GM12801 (cell line): ENCODE measurements around the gene GRSF1.

Experiments
- TF ChIP-seq, protein P1 (sequence below): IDR thresholded peaks from one replicate; pipeline ENCODE4 v1.5.1; 2011; ENCODE audit warnings: control low read depth; ENCODE audit not compliant: insufficient read length; ENCODE audit errors: extremely low read depth

Gene GRSF1

GRCh38 chr4:70830054-70830453 is 9.6 kb downstream of the GRSF1 start:
- TF ChIP-seq, protein P1, sequence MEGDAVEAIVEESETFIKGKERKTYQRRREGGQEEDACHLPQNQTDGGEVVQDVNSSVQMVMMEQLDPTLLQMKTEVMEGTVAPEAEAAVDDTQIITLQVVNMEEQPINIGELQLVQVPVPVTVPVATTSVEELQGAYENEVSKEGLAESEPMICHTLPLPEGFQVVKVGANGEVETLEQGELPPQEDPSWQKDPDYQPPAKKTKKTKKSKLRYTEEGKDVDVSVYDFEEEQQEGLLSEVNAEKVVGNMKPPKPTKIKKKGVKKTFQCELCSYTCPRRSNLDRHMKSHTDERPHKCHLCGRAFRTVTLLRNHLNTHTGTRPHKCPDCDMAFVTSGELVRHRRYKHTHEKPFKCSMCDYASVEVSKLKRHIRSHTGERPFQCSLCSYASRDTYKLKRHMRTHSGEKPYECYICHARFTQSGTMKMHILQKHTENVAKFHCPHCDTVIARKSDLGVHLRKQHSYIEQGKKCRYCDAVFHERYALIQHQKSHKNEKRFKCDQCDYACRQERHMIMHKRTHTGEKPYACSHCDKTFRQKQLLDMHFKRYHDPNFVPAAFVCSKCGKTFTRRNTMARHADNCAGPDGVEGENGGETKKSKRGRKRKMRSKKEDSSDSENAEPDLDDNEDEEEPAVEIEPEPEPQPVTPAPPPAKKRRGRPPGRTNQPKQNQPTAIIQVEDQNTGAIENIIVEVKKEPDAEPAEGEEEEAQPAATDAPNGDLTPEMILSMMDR: no peak

DNA sequence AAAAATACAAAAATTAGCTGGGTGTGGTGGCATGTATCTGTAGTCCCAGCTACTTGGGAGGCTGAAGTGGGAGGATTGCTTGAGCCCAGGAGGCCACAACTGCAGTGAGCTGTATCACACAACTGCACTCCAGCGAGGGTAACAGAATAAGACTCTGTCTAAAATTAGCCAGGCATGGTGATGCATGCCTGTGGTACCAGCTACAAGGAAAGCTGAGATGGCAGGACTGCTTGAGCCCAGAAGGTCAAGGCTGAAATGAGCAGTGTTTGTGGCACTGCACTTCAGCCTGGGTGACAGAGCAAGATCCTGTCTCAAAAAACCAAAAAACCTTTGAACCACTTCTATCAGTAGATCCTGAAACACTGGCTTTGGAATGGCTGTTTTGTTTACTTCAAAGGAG is 10.2 kb downstream of the GRSF1 start:
- TF ChIP-seq, protein P1: no peak

GRCh38 chr4:70829015-70829414 is 10.7 kb downstream of the GRSF1 start:
- TF ChIP-seq, protein P1: no peak

DNA sequence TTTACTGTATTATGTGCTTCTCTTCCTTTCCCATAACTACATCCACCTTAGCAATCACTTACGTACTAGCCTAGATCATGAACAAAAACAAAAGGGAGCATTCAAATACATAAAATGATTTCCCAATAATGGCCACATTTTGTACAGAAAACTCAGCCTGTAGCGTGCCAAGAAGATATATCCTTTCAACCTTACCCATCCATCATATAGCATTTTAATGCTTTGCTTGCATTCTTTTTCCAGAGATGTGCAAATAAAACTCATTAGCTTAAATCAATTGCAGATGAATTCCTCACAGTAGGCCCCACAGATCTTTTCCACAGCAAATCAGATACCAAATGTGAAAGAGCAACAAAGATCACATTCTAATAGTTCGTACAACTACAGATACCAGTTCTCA is 20.8 kb downstream of the GRSF1 start:
- TF ChIP-seq, protein P1: no peak

DNA sequence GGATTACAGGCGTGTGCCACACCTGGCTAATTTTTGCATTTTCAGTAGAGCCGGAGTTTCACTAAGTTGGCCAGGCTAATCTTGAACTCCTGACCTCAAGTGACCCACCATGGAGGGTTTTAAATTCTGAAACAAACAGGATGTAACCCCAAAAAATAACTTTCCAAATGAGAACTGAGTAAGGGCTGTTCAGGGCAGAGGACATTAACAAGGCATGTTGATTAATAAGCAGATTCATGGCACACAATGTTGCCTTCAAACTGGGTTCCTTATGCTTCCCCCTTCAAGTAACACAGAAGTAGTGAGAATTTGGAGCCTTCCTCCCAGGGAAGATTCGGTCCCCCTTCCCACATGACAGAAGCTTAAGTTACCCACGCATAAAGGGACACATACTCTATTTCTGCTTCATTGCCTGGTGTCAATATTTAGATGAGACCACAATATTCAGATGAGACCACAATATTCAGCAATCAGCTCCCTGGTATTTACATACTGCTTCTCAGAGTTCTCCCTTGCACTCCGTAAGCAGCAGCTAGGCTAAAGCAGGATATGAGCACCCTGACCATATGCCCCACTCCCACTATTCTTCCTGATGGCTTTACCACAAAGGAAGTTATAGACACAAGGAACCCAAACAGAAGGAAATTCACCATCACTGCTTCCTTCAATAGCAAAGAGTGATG is 21.4 kb downstream of the GRSF1 start:
- TF ChIP-seq, protein P1: no peak

- TF ChIP-seq, protein P1: no peak
Measured at GRCh38 chr4:70816894-70817293, 22.8 kb downstream of the GRSF1 start.

DNA sequence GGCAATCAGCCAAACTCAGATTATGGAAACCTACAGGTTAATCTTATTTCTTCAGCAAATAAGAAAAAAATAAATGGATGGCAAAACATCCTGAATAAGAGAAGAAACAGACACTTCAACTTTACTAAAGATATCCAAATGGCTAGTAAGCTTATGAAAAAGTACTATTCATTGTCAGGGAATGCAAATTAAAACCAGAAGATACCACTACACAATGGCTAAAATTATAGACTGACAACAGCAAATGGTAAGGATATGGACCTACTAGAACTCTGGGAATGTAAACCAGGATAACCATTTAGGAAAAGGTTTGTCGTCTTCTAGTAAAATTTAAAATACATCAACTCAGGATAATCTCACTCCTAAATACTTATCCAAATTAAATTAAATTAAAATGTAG is 24.3 kb downstream of the GRSF1 start:
- TF ChIP-seq, protein P1: no peak
